HT1080 (cell line): ENCODE measurements around the gene AGBL4. TPM values are rescaled to one million over a fixed set of nuclear protein-coding genes. Genes with fewer than 3 reads are reported as not detected.
A peak's percentile ranks its signal among the peaks of the same experiment; 100 is the strongest.

ENCODE experiments used
- DNase-seq: peaks from one replicate; pipeline ENCODE4 v3.0.0-alpha.2; 2015; ENCODE audit warnings: low read depth
- total RNA-seq: library from RNA; depleted of rRNA; stranded (reverse); fragments of >200 nt; shearing (Covaris generic); gene quantifications from 2 replicates; pipeline ENCODE4 v1.2.3, GENCODE V29; 2014

Gene AGBL4
- total RNA-seq, 1 experiment from 2014 or later: not detected

GRCh38 chr1:48906164-48906563, 1117.6 kb downstream of the AGBL4 start:
- DNase-seq: no peak

GRCh38 chr1:48903291-48903690, 1120.5 kb downstream of the AGBL4 start:
- no peak for DNase-seq

DNA sequence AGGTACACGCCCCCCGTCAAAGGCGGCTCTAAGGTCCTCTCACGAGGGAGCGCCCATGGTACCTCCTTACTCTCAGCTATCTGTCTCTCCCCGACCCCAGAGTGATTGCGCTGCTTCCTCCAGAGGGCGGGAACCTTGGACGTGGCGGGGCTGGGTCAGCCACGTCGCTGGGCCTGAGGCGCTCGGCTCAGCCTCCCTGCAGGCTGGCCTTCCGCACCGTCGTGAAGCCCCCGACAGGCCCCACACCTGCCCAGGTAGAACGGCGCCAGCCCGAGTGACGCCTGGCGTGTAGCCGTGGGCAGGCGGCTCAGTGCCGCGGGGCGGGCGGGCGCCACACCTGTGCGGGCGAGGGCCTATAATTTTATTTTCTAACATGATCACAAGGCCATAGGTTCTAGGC, 1124.9 kb downstream of the AGBL4 start:
- no peak for DNase-seq

GRCh38 chr1:48889615-48890014, 1134.1 kb downstream of the AGBL4 start:
- DNase-seq: no peak

GRCh38 chr1:48889082-48889481, 1134.7 kb downstream of the AGBL4 start:
- DNase-seq: no peak

- DNase-seq: no peak
Observed at GRCh38 chr1:48887796-48888195, 1136.0 kb downstream of the AGBL4 start.

DNA sequence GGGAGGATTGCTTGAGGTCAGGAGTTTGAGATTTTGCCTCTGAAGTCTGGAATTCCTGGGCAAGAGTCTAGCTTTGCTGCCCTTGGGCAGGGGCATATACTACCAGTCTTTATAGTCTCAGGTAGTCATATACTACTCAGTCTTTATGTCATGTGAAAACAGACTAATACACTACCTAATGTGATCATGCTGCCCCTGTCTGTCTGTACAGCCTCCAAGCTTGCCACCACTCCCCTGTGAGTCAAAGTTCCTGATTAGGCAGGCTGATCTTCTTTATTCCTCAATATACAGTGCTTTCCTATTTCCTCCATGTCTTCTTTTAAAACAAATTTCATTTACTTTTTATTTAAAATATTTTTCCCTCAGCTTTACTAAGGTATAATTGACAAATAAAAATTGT, 1141.7 kb downstream of the AGBL4 start:
- DNase-seq: no peak

- peak; percentile 96 for DNase-seq
Observed at GRCh38 chr1:48878191-48878940, 1145.4 kb downstream of the AGBL4 start.

DNA sequence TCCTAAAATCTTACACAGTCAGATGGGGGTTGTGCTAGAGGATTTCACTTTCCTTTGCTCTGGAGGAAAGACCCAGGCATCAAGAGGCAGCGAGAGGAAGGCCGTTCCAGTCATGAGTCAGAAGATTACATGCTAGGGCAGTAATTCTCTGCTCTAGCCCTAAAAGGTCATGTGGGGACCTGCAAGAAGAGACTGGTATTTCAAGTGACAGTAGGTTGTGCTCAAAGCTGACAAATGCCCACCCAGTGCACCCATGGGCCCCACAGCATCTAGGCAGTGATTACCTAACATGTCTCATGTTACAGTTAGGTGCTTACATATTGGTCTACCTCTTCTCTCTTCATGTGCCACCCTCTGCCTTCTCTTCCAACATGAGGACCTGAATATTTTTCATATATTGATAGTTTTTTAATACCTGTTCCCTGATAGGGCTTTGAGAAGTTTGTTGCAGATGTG, 1147.4 kb downstream of the AGBL4 start:
- peak; percentile 61 for DNase-seq

- no peak for DNase-seq
Observed at GRCh38 chr1:48875552-48876329, 1148.0 kb downstream of the AGBL4 start.

- DNase-seq: no peak
Observed at GRCh38 chr1:48873944-48874343, 1149.8 kb downstream of the AGBL4 start.

GRCh38 chr1:48870596-48870995, 1153.2 kb downstream of the AGBL4 start:
- peak; percentile 18 for DNase-seq

DNA sequence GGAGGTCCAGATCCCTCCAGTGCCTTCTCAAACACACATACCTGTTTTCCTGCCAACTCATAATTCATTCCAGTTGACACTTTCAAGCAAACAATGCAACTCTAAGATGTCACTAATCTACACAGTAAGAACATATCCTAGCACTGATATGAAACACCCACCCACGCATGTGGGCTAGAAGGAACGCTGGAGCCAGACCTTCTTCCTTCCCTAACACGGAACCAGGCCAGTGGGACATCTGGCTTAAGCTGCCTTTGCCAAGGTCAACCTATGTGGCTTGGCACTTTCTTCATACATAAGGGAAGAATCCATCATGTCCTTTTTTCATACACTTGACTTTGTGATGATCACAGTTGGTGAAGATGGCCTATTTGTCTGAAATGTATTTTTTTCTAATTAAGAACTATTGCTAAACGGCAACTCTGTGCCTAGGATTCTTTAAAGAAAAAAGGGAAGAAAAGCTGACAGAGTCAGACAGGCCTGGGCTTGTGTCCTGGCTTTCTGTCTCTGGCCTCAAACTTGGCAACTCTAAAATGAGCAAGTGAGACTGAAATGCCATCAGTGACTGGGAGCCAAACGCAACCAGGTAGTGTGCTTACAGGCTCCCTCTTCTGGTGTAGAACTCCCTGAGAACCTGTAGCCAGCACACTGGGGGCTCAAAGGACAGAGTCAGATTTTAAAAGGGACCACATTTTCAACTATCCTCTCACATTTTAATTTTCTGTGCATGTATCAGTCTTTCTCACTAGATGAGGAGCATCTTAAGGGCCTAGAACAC, 1154.4 kb downstream of the AGBL4 start:
- DNase-seq: no peak

- no peak for DNase-seq
Observed at GRCh38 chr1:48864913-48865312, 1158.8 kb downstream of the AGBL4 start.

- DNase-seq: peak; percentile 52
Observed at GRCh38 chr1:48859456-48859855, 1164.3 kb downstream of the AGBL4 start.

GRCh38 chr1:48858200-48858920, 1165.4 kb downstream of the AGBL4 start:
- DNase-seq: no peak

DNA sequence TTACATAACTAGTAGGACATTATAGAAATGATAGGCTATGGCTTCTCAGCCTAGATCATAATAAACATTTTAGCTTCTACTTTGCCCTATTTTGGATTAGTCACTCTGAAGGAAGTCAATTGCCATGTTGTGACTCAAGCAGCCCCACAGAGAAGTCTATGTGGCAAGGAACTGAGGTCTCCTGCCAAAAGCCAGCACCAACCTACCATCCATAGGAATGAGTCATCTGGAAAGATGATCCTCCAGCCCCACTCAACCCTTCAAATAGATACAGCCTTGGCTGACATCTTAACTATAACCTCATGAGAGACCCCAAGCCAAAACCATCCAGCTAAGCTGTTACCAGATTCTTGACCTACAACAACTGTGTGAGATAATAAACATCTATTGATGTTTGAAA, 1170.7 kb downstream of the AGBL4 start:
- DNase-seq: peak; percentile 98

DNA sequence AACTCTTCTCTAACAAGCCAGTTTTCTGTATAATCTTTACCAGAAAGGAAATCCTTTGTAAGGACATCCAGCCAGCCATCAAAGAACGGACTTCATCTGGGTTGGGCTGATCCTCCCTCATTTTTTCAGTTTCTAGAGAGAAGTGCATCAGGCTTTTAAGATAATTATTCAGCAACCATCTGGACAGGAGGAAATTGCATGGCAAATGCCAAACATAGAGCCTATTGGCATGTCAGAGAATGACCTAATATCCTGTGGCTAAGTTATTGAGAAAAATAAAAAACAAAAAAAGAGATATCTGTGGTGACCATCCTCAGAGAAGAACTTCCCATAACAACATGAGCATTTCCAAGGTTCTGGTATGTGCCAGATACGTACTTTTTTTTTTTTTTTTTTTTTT, 1172.1 kb downstream of the AGBL4 start:
- DNase-seq: peak; percentile 88

DNA sequence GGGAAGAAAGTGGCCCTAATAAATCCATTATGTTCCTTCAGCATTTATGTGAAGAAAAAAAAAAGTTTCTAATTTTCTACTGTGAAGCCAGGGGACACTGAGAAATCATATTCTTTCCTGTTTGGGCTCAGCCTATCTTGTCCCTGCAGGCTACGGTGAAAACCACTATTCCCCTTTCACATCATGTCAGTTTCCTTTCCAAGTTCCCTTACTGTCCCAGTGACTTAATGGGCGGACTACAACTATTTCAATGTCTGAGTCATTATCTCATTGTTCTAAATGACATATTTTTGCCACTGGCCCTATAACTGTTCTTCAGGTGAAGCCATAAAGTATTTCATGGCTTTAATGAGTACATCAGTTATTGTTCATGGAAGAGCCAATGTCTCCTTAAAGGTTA, 1175.7 kb downstream of the AGBL4 start:
- DNase-seq: no peak

- no peak for DNase-seq
Observed at GRCh38 chr1:48846441-48846840, 1177.3 kb downstream of the AGBL4 start.

DNA sequence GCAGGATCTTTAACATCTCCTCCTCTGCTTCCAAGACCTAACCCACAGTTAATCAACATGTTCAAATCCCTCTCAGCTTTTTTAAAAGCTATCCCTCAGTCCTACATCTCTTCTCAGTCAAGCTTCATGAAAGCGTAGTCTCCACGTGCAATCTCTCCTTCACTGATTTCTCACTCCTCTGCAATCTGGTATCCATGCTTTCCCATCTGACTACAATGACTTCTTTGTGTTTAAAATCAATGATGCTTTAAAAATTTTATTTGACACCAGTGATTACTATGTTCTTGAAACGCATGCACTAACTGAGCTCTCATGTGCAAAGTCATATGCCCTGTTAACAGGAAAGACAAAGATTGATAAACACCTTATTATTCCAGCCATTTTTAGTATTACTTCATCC, 1179.6 kb downstream of the AGBL4 start:
- DNase-seq: no peak
